ENCODE measurements around the gene RAVER1.
"Not testable (repeated sequence)": the region's sequence is repeated elsewhere in the genome, so short reads cannot be mapped to it uniquely, and the experiment has no call there.

GRCh38 chr19:10336725-10337124 lies 3.4 kb upstream of the RAVER1 start:
- TF ChIP-seq ZBTB26 (CRISPR knock-in tag; IDR thresholded peaks at IDR 0.05); TEAD4 (IDR thresholded peaks at IDR 0.05; ENCODE audit: low read length); TEAD4 (CRISPR knock-in tag; IDR thresholded peaks at IDR 0.05; ENCODE audit: borderline replicate concordance); MXI1 (IDR thresholded peaks at IDR 0.05; ENCODE audit: low read depth, low read length); TAF7 (tag; IDR thresholded peaks at IDR 0.05); CAMTA2 (CRISPR knock-in tag; conservative IDR thresholded peaks at IDR 0.05); CREM (IDR thresholded peaks at IDR 0.05; ENCODE audit: low read depth); EZH2 (IDR thresholded peaks at IDR 0.05; ENCODE audit: borderline replicate concordance, low read depth, low read length); RFX5 (IDR thresholded peaks at IDR 0.05; ENCODE audit: low read depth, low read length); SMARCA5 (IDR thresholded peaks at IDR 0.05): not testable (repeated sequence)
- TF ChIP-seq, protein P1, sequence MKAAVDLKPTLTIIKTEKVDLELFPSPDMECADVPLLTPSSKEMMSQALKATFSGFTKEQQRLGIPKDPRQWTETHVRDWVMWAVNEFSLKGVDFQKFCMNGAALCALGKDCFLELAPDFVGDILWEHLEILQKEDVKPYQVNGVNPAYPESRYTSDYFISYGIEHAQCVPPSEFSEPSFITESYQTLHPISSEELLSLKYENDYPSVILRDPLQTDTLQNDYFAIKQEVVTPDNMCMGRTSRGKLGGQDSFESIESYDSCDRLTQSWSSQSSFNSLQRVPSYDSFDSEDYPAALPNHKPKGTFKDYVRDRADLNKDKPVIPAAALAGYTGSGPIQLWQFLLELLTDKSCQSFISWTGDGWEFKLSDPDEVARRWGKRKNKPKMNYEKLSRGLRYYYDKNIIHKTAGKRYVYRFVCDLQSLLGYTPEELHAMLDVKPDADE (conservative IDR thresholded peaks at IDR 0.05; ENCODE audit: control insufficient read depth, low read depth, low read length), result not testable (repeated sequence)

All from K562 (cell line).